ENCODE results near the gene SMCO4. TPM values are rescaled to one million over a fixed set of nuclear protein-coding genes. Genes with fewer than 3 reads are reported as not detected.

Gene SMCO4
- total RNA-seq, 4 donors from 2014 or later = 3.1 to 18.1 (median 10.2) TPM

- intact Hi-C loops (cut with DNase I; ENCODE audit: low total_unique reads) = no loop called here
- ATAC-seq (no peak), DNase-seq (no peak)
- Histone ChIP-seq H3K36me3 (no peaks in the 10 kb centered on the region), H3K4me3 (no peak overlapping the region), H3K4me1 (no peaks in the 10 kb centered on the region), H3K9me3 (no peaks in the 10 kb centered on the region), H3K27ac (no peak overlapping the region), H3K27me3 (peaks cover 0 to 4% (median 0%) of the 10 kb centered on the region in 3 donors)
- TF ChIP-seq CTCF (IDR thresholded peaks at IDR 0.05 in 4 of 5, conservative IDR thresholded peaks at IDR 0.05 in 1 of 5) (no peak), POLR2A (IDR thresholded peaks at IDR 0.05) (no peak)
- in situ Hi-C loops (cut with MboI; ENCODE audit: low sequenced_read_pairs in 4 of 4) = no loop called here
Observed at GRCh38 chr11:93552874-93553273, 9.7 kb upstream of the SMCO4 start.

GRCh38 chr11:93549976-93550375, 6.8 kb upstream of the SMCO4 start:
- no peaks in the 10 kb centered on the region for H3K4me1 ChIP-seq
- H3K9me3 ChIP-seq = no peaks in the 10 kb centered on the region
- H3K36me3 ChIP-seq = no peaks in the 10 kb centered on the region
- TF ChIP-seq CTCF (IDR thresholded peaks at IDR 0.05 in 4 of 5, conservative IDR thresholded peaks at IDR 0.05 in 1 of 5) (no peak), POLR2A (IDR thresholded peaks at IDR 0.05) (no peak)
- no peak for DNase-seq
- H3K27ac ChIP-seq = no peak overlapping the region
- intact Hi-C loops (cut with DNase I; ENCODE audit: low total_unique reads) = loop anchor here (10.0 kb wide), 1 partner anchor 145 kb away; no protein-coding TSS in a partner anchor
- no peak overlapping the region for H3K4me3 ChIP-seq
- no peak for ATAC-seq
- in situ Hi-C loops (cut with MboI; ENCODE audit: low sequenced_read_pairs in 4 of 4) = loop anchor here (10.0 kb wide), 2 partner anchors 105 to 315 kb away; no protein-coding TSS in a partner anchor
- H3K27me3 ChIP-seq = no peaks in the 10 kb centered on the region

GRCh38 chr11:93548679-93549319, 5.6 kb upstream of the SMCO4 start:
- H3K27me3 ChIP-seq = no peaks in the 10 kb centered on the region
- H3K27ac ChIP-seq = no peak overlapping the region
- H3K4me1 ChIP-seq = peaks cover 2 to 4% of the 10 kb centered on the region in 2 donors
- no peak overlapping the region for H3K4me3 ChIP-seq
- no peaks in the 10 kb centered on the region for H3K36me3 ChIP-seq
- in situ Hi-C loops (cut with MboI; ENCODE audit: low sequenced_read_pairs in 4 of 4) = loop anchor here (10.0 kb wide), 2 partner anchors 106 to 314 kb away; no protein-coding TSS in a partner anchor
- intact Hi-C loops (cut with DNase I; ENCODE audit: low total_unique reads) = loop anchor here (10.0 kb wide), 1 partner anchor 144 kb away; no protein-coding TSS in a partner anchor
- no peak for TF ChIP-seq CTCF (IDR thresholded peaks at IDR 0.05 in 4 of 5, conservative IDR thresholded peaks at IDR 0.05 in 1 of 5)
- TF ChIP-seq POLR2A (IDR thresholded peaks at IDR 0.05) = no peak
- DNase-seq = no peak
- H3K9me3 ChIP-seq = no peaks in the 10 kb centered on the region
- ATAC-seq = no peak

GRCh38 chr11:93547773-93548172, 4.6 kb upstream of the SMCO4 start:
- Histone ChIP-seq H3K27ac (no peak overlapping the region), H3K4me3 (no peak overlapping the region), H3K9me3 (no peaks in the 10 kb centered on the region), H3K4me1 (peaks cover 4 to 9% of the 10 kb centered on the region in 2 donors), H3K27me3 (no peaks in the 10 kb centered on the region), H3K36me3 (no peaks in the 10 kb centered on the region)
- ATAC-seq = no peak
- intact Hi-C loops (cut with DNase I; ENCODE audit: low total_unique reads) = loop anchor here (10.0 kb wide), 1 partner anchor 143 kb away; no protein-coding TSS in a partner anchor
- no peak for DNase-seq
- TF ChIP-seq CTCF (IDR thresholded peaks at IDR 0.05 in 4 of 5, conservative IDR thresholded peaks at IDR 0.05 in 1 of 5) (no peak), POLR2A (IDR thresholded peaks at IDR 0.05) (no peak)
- in situ Hi-C loops (cut with MboI; ENCODE audit: low sequenced_read_pairs in 4 of 4) = loop anchor here (10.0 kb wide), 2 partner anchors 107 to 313 kb away; no protein-coding TSS in a partner anchor
